ENCODE results near the gene ATG7.

- TF ChIP-seq EHF (CRISPR knock-in tag; IDR thresholded peaks at IDR 0.05) (no peak), RCOR1 (IDR thresholded peaks at IDR 0.05; ENCODE audit: low read depth, low read length) (no peak), KDM5A (IDR thresholded peaks at IDR 0.05) (no peak), POLR2A (IDR thresholded peaks at IDR 0.05; ENCODE audit: low read length) (no peak)
These were observed 276.5 kb downstream of the ATG7 start for GRCh38 chr3:11548721-11549131.

All from A549 (cell line).